CD4-positive, alpha-beta memory T cell (primary cell): Measurements from ENCODE around the gene ARL17B. TPM values are rescaled to one million over a fixed set of nuclear protein-coding genes. Genes with fewer than 3 reads are reported as not detected.
"Not testable (repeated sequence)": the region's sequence is repeated elsewhere in the genome, so short reads cannot be mapped to it uniquely, and the experiment has no call there.

Source experiments
- CTCF ChIA-PET: fragments of 350-600 bp; sonication (Branson Sonifier 250); formaldehyde crosslinking; loops from one replicate; lab custom pipeline; 2021; ENCODE audit warnings: inconsistent platforms; ENCODE audit not compliant: partially characterized antibody; lab: Charles Lee
- POLR2A ChIA-PET: fragments of 350-600 bp; sonication (Branson Sonifier 250); formaldehyde crosslinking; loops from one replicate; lab custom pipeline; 2021; ENCODE audit not compliant: partially characterized antibody; lab: Charles Lee
- DNase-seq, 5 donors: peaks; one replicate each; pipeline versions ENCODE4 v3.0.0 to v3.0.0-alpha.2; 2020 to 2022; ENCODE audit warnings: mixed read lengths in 1 of 5
- H3K27ac ChIP-seq: one replicate; pipeline ENCODE4 v1.7.0; 2013; ENCODE audit warnings: low read depth, low read length
- H3K27me3 ChIP-seq: 2 replicates; pipeline ENCODE4 v1.7.0; 2013; ENCODE audit warnings: mild to moderate bottlenecking, low read length, moderate library complexity; ENCODE audit not compliant: insufficient read depth
- H3K36me3 ChIP-seq: 2 replicates; pipeline ENCODE4 v1.7.0; 2013; ENCODE audit warnings: mild to moderate bottlenecking, low read length, moderate library complexity; ENCODE audit not compliant: insufficient read depth
- H3K4me1 ChIP-seq: 2 replicates; pipeline ENCODE4 v1.7.0; 2013; ENCODE audit warnings: mild to moderate bottlenecking, low read length, moderate library complexity; ENCODE audit not compliant: insufficient read depth
- H3K4me3 ChIP-seq, 2 donors: one replicate each; pipeline ENCODE4 v1.7.0; 2013; ENCODE audit warnings: low read length in 2 of 2, mild to moderate bottlenecking in 1 of 2
- H3K9me3 ChIP-seq, 2 donors: one replicate each; pipeline ENCODE4 v1.7.0; 2013; ENCODE audit warnings: low read length in 2 of 2, control low read depth in 1 of 2; ENCODE audit not compliant: control insufficient read depth in 1 of 2
- H3K27ac Mint-ChIP-seq, 7 donors: one replicate each; pipeline ENCODE4 v1.8.0; 2020 to 2021; ENCODE audit warnings: mixed read lengths in 7 of 7, mild to moderate bottlenecking in 6 of 7, inconsistent platforms in 3 of 7, moderate library complexity in 3 of 7
- H3K27me3 Mint-ChIP-seq, 2 donors: one replicate each; pipeline ENCODE4 v1.8.0; 2020 to 2021; ENCODE audit warnings: mixed read lengths in 2 of 2
- H3K36me3 Mint-ChIP-seq, 2 donors: one replicate each; pipeline ENCODE4 v1.8.0; 2020 to 2021; ENCODE audit warnings: mixed read lengths in 2 of 2, inconsistent platforms in 1 of 2, mild to moderate bottlenecking in 1 of 2
- H3K4me1 Mint-ChIP-seq, 4 donors: one replicate each; pipeline ENCODE4 v1.8.0; 2020 to 2021; ENCODE audit warnings: mixed read lengths in 4 of 4, mild to moderate bottlenecking in 1 of 4
- H3K4me3 Mint-ChIP-seq, 8 donors: one replicate each; pipeline ENCODE4 v1.8.0; 2020 to 2021; ENCODE audit warnings: mixed read lengths in 8 of 8, mild to moderate bottlenecking in 7 of 8, moderate library complexity in 6 of 8, inconsistent platforms in 3 of 8
- H3K9me3 Mint-ChIP-seq, 8 donors: one replicate each; pipeline ENCODE4 v1.8.0; 2020 to 2021; ENCODE audit warnings: mixed read lengths in 8 of 8, mild to moderate bottlenecking in 5 of 8, inconsistent platforms in 3 of 8, moderate library complexity in 1 of 8
- intact Hi-C: fragments of 100-400 bp; cut with micrococcal nuclease; formaldehyde crosslinking; loops from one replicate; pipeline ENCODE4 v1.15.1; 2023
- polyA plus RNA-seq, 2 donors: library from polyadenylated mRNA; unstranded; fragments of 300-500 nt; fragmentation: Illumina TruSeq; gene quantifications; one replicate each; pipeline ENCODE4 v1.2.3, GENCODE V29; 2021
- total RNA-seq, 2 experiments: library from RNA; stranded (reverse); gene quantifications; one replicate each; pipeline ENCODE4 v1.2.3, GENCODE V29; 2021

ARL17B gene
- total and polyA plus RNA-seq, 4 experiments from 2014 or later = 31.6 to 40.2 (median 37.5) TPM

DNA sequence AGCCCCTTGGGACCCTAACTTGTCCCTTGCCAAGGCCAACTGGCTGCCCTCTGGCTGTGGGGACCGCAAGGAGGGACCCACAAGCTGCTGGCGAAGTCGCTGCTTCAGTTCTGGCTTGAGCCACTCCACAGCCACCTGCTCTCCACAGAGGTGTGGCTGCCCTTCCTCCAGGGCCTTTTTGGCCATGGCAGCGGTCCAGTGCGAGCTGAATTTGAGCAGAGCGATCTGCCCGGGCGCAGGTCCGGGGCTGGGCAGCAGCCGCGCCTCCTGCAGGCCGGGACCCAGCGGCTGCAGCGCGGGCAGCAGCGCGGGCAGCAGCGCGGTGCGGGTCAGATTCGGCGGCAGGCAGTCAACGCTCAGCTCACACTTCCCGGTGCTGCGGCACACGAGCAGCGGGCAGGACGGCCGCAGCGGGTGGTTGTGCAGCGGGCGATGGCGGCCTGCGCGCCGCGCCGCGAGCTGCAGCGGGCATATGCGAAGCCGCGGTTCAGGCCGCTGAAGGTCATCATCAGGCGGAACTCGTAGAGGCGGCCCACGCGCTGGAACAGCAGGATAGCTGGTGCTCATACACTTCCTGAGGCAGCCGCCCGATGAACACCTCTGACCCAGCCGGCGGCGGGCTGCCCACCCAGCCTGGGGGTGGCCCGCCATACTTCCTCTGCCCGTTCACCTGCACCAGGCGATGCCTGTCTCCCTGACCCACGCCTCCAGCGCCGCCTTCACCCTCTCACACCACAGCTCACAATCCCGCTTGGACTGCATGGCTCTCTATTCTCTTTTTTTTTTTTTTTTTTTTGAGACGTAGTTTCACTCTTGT, 101.5 kb downstream of the ARL17B start:
- intact Hi-C loops, H3K9me3 ChIP-seq, H3K27me3 ChIP-seq, H3K9me3 Mint-ChIP-seq, H3K27me3 Mint-ChIP-seq, H3K36me3 ChIP-seq, H3K27ac ChIP-seq, H3K36me3 Mint-ChIP-seq, H3K4me3 ChIP-seq: not testable (repeated sequence)
- CTCF ChIA-PET = interaction anchor here (0.7 to 0.8 kb wide), 2 partner anchors 25 to 216 kb away, joined by 3 read pairs; no protein-coding TSS in a partner anchor
- peaks cover 13% of the 10 kb centered on the region for H3K4me1 ChIP-seq
- DNase-seq = peak in 1 of 5 donors; percentile 14
- H3K4me3 Mint-ChIP-seq = peak overlapping the region; percentile 76 to 90 (median 86)
- H3K27ac Mint-ChIP-seq = peak overlapping the region in 4 of 7 donors; percentile 9 to 75 (median 50)
- POLR2A ChIA-PET = interaction anchor here (2.1 kb wide), 1 partner anchor 67 kb away, joined by 4 read pairs; the partner anchor contains the start of gene KANSL1
- peaks cover 11 to 19% (median 14%) of the 10 kb centered on the region in 4 donors for H3K4me1 Mint-ChIP-seq

DNA sequence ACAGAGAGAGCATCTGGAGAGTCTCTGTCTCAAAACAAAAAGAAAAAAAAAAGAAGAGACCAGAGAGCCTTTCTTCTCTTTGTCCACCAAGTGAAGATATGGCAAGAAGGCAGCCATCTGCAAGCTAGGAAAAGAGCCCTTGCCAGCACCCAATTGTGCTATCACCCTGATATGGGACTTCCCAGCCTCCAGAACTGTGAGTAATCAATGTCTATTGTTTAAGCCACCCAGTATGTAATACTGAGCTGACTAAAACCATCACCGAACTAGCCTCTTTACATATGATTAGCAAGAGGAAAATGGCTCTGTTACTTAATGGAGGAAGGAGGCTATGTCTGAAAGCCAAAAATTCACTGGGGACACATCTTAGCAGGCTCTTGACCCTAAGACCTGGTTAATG, 105.2 kb downstream of the ARL17B start:
- intact Hi-C loops, DNase-seq, H3K4me3 Mint-ChIP-seq, H3K36me3 Mint-ChIP-seq, POLR2A ChIA-PET, H3K36me3 ChIP-seq, H3K9me3 Mint-ChIP-seq, H3K27ac ChIP-seq, H3K9me3 ChIP-seq, H3K4me3 ChIP-seq, H3K27me3 Mint-ChIP-seq, H3K4me1 ChIP-seq, H3K27me3 ChIP-seq: not testable (repeated sequence)
- CTCF ChIA-PET = interaction anchor here (1.2 to 1.3 kb wide), 3 partner anchors 211 to 667 kb away, joined by 3 read pairs; no protein-coding TSS in a partner anchor
- Mint-ChIP-seq H3K27ac (peak overlapping the region in 1 of 7 donors; percentile 4), H3K4me1 (peaks cover 2 to 11% (median 4%) of the 10 kb centered on the region in 4 donors)

DNA sequence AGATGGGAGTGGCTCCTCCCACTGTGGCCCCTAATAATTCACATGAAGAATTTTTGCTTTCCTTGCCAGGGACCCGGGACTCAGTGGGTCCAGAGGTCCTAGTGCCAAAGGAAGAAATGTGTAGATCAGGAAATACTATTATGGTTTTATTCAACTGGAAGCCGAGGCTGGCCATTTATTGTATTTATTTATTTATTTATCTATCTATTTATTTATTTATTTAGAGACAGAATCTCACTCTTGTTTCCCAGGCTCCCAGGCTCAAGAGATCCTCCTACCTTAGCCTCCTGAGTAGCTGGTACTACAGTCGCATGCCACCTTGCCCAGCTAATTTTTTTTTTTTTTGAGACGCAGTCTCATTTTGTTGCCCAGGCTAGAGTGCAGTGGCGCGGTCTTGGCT, 107.4 kb downstream of the ARL17B start:
- POLR2A ChIA-PET, H3K27me3 Mint-ChIP-seq, H3K27ac ChIP-seq, CTCF ChIA-PET, intact Hi-C loops, H3K4me3 Mint-ChIP-seq, H3K9me3 ChIP-seq, H3K9me3 Mint-ChIP-seq, H3K36me3 Mint-ChIP-seq, DNase-seq, H3K36me3 ChIP-seq, H3K27me3 ChIP-seq, H3K4me3 ChIP-seq, H3K4me1 Mint-ChIP-seq, H3K27ac Mint-ChIP-seq, H3K4me1 ChIP-seq: not testable (repeated sequence)

DNA sequence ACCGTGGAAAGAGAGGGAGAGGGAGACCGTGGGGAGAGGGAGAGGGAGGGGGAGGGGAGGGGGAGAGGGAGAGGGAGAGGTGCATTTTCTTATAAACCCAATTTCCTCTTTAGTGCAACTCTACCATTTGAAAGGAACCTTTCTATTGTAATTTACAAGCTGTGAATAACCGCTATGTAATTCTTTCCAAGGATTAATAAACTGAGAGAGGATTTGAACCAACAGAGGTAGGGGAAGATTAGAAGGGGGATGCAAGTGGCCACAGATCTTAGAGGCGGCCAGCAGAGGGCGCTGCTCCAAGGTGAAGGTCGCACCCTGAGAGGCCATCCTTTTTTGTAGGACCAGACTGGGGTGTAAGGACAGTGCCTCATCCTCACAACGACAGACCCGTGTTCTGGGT, 107.8 kb downstream of the ARL17B start:
- H3K27me3 ChIP-seq, POLR2A ChIA-PET, H3K4me3 ChIP-seq, H3K4me1 Mint-ChIP-seq, intact Hi-C loops, CTCF ChIA-PET, H3K9me3 Mint-ChIP-seq, H3K36me3 ChIP-seq, H3K27ac Mint-ChIP-seq, H3K9me3 ChIP-seq, H3K36me3 Mint-ChIP-seq, H3K4me1 ChIP-seq, H3K4me3 Mint-ChIP-seq, H3K27ac ChIP-seq: not testable (repeated sequence)
- DNase-seq = peak; percentile 60 to 84 (median 66)
- peaks cover 2 to 10% of the 10 kb centered on the region in 2 donors for H3K27me3 Mint-ChIP-seq

DNA sequence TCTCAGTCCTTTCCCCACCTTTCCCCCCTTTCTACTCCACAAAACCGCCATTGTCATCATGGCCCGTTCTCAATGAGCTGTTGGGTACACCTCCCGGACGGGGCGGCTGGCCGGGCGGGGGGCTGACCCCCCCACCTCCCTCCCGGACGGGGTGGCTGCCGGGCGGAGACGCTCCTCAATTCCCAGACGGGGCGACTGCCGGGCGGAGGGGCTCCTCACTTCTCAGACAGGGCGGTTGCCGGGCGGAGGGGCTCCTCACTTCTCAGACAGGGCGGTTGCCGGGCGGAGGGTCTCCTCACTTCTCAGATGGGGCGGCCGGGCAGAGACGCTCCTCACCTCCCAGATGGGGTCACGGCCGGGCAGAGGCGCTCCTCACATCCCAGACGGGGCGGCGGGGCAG, 108.8 kb downstream of the ARL17B start:
- POLR2A ChIA-PET, H3K36me3 ChIP-seq, H3K27me3 ChIP-seq, H3K4me1 ChIP-seq, intact Hi-C loops, H3K27ac Mint-ChIP-seq, H3K27ac ChIP-seq, H3K9me3 Mint-ChIP-seq, CTCF ChIA-PET, H3K4me1 Mint-ChIP-seq, H3K9me3 ChIP-seq, H3K36me3 Mint-ChIP-seq, DNase-seq, H3K4me3 ChIP-seq, H3K4me3 Mint-ChIP-seq: not testable (repeated sequence)
- peaks cover 2 to 10% of the 10 kb centered on the region in 2 donors for H3K27me3 Mint-ChIP-seq

DNA sequence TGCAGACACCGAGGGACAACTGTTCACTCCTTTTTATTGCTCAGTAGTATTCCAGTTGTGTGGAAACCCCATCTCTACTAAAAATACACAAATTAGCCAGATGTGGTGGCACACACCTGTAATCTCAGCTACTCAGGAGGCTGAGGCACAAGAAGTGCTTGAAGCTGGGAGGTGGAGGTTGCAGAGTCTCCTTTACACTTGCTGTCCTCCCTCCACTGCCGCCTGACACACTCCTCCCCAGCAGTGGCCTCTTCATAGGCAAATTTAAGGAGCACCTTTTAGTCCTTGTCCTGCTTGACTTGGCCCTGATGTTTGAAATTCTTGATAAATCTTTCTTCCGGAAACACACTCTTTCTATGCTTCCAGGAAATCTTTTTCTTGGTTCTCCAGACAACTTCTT, 112.4 kb downstream of the ARL17B start:
- peaks cover 3 to 12% of the 10 kb centered on the region in 2 donors for H3K27me3 Mint-ChIP-seq
- DNase-seq, H3K4me3 Mint-ChIP-seq, intact Hi-C loops, H3K27ac Mint-ChIP-seq, H3K36me3 Mint-ChIP-seq, H3K27me3 ChIP-seq, H3K4me3 ChIP-seq, H3K4me1 ChIP-seq, H3K36me3 ChIP-seq, H3K4me1 Mint-ChIP-seq, POLR2A ChIA-PET, H3K9me3 Mint-ChIP-seq, CTCF ChIA-PET, H3K27ac ChIP-seq, H3K9me3 ChIP-seq: not testable (repeated sequence)

DNA sequence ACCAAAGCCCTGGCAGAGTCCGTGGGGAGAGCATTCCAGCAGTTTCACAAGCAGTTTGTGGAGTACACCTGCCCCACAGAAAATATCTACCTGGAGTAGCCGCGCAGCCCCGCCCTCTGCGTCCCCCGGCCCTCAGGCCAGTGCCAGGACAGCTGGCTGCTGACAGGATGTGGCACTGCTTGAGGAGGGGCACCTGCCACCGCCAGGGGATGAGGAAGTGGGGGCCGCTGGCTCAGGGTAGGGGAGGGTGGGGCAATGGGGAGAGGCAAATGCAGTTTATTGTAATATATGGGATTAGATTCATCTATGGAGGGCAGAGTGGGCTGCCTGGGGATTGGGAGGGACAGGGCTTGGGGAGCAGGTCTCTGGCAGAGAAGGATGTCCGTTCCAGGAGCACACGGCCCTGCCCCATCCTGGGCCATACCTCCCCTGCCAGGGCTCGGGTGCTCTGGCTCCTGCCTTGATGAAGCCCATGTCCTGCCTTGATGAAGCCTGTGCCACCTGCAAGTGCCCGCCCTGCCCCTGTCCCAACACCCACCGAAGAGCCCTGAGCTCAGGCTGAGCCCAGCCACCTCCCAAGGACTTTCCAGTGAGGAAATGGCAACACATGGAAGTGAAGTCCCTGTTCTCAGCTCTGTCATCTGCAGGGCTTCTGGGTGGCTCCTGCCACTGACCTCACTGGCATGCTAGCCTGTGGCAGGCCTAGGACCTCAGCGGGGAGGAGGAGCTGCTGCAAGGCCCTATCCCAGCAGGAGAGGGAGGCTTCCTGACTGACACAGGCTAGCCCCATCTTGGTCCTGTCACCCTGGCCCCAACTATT, 116.4 kb downstream of the ARL17B start:
- H3K4me3 ChIP-seq, intact Hi-C loops: not testable (repeated sequence)

More for the DNA sequence above, 116.4 kb downstream of the ARL17B start:
- H3K27ac ChIP-seq, H3K4me3 Mint-ChIP-seq, POLR2A ChIA-PET, CTCF ChIA-PET, H3K36me3 Mint-ChIP-seq, H3K36me3 ChIP-seq, H3K9me3 Mint-ChIP-seq, H3K27me3 ChIP-seq, H3K27me3 Mint-ChIP-seq, H3K9me3 ChIP-seq, H3K4me1 Mint-ChIP-seq, DNase-seq, H3K4me1 ChIP-seq: not testable (repeated sequence)
- peak overlapping the region in 2 of 7 donors; percentile 46 to 87 for H3K27ac Mint-ChIP-seq
